ENCODE measurements around the gene CLINT1. TPM values are rescaled to one million over a fixed set of nuclear protein-coding genes. Genes with fewer than 3 reads are reported as not detected.

Gene CLINT1
- total and polyA plus RNA-seq, 2 of the 13 experiments (the other 11 are each of a cell fraction or from before 2014, with no cell fraction given), result 64.0 to 104 TPM

- TF ChIP-seq ARNT2 (CRISPR knock-in tag; IDR thresholded peaks at IDR 0.05; ENCODE audit: low read depth) (peak; percentile 39; the same call in 1 of the 2 replicates), HNRNPK (IDR thresholded peaks at IDR 0.05; ENCODE audit: low read depth, low read length, poor library complexity, severe bottlenecking) (peak; percentile 61), ISX (CRISPR knock-in tag; conservative IDR thresholded peaks at IDR 0.05) (no peak), FOSL1 (CRISPR knock-in tag; IDR thresholded peaks at IDR 0.05; ENCODE audit: borderline replicate concordance) (no peak), KMT2B (CRISPR knock-in tag; IDR thresholded peaks at IDR 0.05) (peak; percentile 86), ARHGAP35 (CRISPR knock-in tag; IDR thresholded peaks at IDR 0.05; ENCODE audit: borderline replicate concordance) (no peak), ZNF20 (CRISPR knock-in tag; IDR thresholded peaks at IDR 0.05) (no peak), MLLT10 (CRISPR knock-in tag; IDR thresholded peaks at IDR 0.05) (no peak), THYN1 (CRISPR knock-in tag; IDR thresholded peaks at IDR 0.05; ENCODE audit: borderline replicate concordance, low read depth) (no peak), ELF1 (CRISPR knock-in tag; IDR thresholded peaks at IDR 0.05) (peak; percentile 97), PHF8 (CRISPR knock-in tag; IDR thresholded peaks at IDR 0.05) (peak; percentile 95), NFE2 (CRISPR knock-in tag; IDR thresholded peaks at IDR 0.05) (no peak), HMG20A (CRISPR knock-in tag; IDR thresholded peaks at IDR 0.05; ENCODE audit: borderline replicate concordance) (no peak), HNRNPH1 (optimal IDR thresholded peaks at IDR 0.05; ENCODE audit: low read depth, low read length) (no peak), ZNF501 (CRISPR knock-in tag; IDR thresholded peaks at IDR 0.05) (peak; percentile 54; the same call in 1 of the 2 replicates), ZNF567 (CRISPR knock-in tag; IDR thresholded peaks at IDR 0.05; ENCODE audit: borderline replicate concordance) (no peak), ZNF564 (CRISPR knock-in tag; IDR thresholded peaks at IDR 0.05) (no peak), ZNF451 (CRISPR knock-in tag; IDR thresholded peaks at IDR 0.05) (no peak), ZNF746 (CRISPR knock-in tag; IDR thresholded peaks at IDR 0.05) (no peak), EHMT2 (IDR thresholded peaks at IDR 0.05; ENCODE audit: borderline replicate concordance, low read depth, low read length) (no peak), ZNF224 (CRISPR knock-in tag; IDR thresholded peaks at IDR 0.05) (no peak), PHF20 (CRISPR knock-in tag; IDR thresholded peaks at IDR 0.05) (peak; percentile 75), ZNF329 (CRISPR knock-in tag; IDR thresholded peaks at IDR 0.05; ENCODE audit: low read depth) (no peak), ZNF343 (CRISPR knock-in tag; IDR thresholded peaks at IDR 0.05) (no peak)
- TF ChIP-seq, protein P1, sequence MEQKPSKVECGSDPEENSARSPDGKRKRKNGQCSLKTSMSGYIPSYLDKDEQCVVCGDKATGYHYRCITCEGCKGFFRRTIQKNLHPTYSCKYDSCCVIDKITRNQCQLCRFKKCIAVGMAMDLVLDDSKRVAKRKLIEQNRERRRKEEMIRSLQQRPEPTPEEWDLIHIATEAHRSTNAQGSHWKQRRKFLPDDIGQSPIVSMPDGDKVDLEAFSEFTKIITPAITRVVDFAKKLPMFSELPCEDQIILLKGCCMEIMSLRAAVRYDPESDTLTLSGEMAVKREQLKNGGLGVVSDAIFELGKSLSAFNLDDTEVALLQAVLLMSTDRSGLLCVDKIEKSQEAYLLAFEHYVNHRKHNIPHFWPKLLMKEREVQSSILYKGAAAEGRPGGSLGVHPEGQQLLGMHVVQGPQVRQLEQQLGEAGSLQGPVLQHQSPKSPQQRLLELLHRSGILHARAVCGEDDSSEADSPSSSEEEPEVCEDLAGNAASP (CRISPR knock-in tag; IDR thresholded peaks at IDR 0.05; ENCODE audit: borderline replicate concordance), result no peak
- TF ChIP-seq, protein P2, sequence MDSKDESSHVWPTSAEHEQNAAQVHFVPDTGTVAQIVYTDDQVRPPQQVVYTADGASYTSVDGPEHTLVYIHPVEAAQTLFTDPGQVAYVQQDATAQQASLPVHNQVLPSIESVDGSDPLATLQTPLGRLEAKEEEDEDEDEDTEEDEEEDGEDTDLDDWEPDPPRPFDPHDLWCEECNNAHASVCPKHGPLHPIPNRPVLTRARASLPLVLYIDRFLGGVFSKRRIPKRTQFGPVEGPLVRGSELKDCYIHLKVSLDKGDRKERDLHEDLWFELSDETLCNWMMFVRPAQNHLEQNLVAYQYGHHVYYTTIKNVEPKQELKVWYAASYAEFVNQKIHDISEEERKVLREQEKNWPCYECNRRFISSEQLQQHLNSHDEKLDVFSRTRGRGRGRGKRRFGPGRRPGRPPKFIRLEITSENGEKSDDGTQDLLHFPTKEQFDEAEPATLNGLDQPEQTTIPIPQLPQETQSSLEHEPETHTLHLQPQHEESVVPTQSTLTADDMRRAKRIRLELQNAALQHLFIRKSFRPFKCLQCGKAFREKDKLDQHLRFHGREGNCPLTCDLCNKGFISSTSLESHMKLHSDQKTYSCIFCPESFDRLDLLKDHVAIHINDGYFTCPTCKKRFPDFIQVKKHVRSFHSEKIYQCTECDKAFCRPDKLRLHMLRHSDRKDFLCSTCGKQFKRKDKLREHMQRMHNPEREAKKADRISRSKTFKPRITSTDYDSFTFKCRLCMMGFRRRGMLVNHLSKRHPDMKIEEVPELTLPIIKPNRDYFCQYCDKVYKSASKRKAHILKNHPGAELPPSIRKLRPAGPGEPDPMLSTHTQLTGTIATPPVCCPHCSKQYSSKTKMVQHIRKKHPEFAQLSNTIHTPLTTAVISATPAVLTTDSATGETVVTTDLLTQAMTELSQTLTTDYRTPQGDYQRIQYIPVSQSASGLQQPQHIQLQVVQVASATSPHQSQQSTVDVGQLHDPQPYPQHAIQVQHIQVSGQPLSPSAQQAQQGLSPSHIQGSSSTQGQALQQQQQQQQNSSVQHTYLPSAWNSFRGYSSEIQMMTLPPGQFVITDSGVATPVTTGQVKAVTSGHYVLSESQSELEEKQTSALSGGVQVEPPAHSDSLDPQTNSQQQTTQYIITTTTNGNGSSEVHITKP (CRISPR knock-in tag; IDR thresholded peaks at IDR 0.05; ENCODE audit: low read depth), result no peak
These were observed at the start of gene CLINT1 (continued) for GRCh38 chr5:157858527-157859226.

All from HepG2 (cell line).